ENCODE measurements around the gene RUNX3. TPM values are rescaled to one million over a fixed set of nuclear protein-coding genes. Genes with fewer than 3 reads are reported as not detected.
"Not testable (repeated sequence)": the region's sequence is repeated elsewhere in the genome, so short reads cannot be mapped to it uniquely, and the experiment has no call there.

RUNX3 gene
- 0.43 TPM for polyA plus RNA-seq (ENCODE audit: insufficient read length)

- DNase-seq (ENCODE audit: low read depth) = no peak
Measured at GRCh38 chr1:24930260-24931145, at the start of gene RUNX3. Gene RUNX3, minus strand, starts transcription at chr1:24930276. Its CDS starts 408 bp downstream, at chr1:24929868.

- not testable (repeated sequence) for DNase-seq (ENCODE audit: low read depth)
Measured at GRCh38 chr1:24979232-24979631, 49.2 kb upstream of the RUNX3 start.

GRCh38 chr1:24978383-24979032 lies 48.4 kb upstream of the RUNX3 start:
- no peak for DNase-seq (ENCODE audit: low read depth)

GRCh38 chr1:24975391-24975790 lies 45.3 kb upstream of the RUNX3 start:
- no peak for DNase-seq (ENCODE audit: low read depth)

- no peak for DNase-seq (ENCODE audit: low read depth)
Measured at GRCh38 chr1:24973315-24973714, 43.2 kb upstream of the RUNX3 start.

GRCh38 chr1:24972915-24973242 lies 42.8 kb upstream of the RUNX3 start:
- no peak for DNase-seq (ENCODE audit: low read depth)

- no peak for DNase-seq (ENCODE audit: low read depth)
Measured at GRCh38 chr1:24972221-24972914, 42.3 kb upstream of the RUNX3 start.

GRCh38 chr1:24970926-24971875 lies 41.1 kb upstream of the RUNX3 start:
- DNase-seq (ENCODE audit: low read depth) = no peak

GRCh38 chr1:24970399-24970753 lies 40.3 kb upstream of the RUNX3 start:
- DNase-seq (ENCODE audit: low read depth) = no peak

- no peak for DNase-seq (ENCODE audit: low read depth)
Measured at GRCh38 chr1:24969596-24970398, 39.7 kb upstream of the RUNX3 start.

GRCh38 chr1:24968941-24969585 lies 39.0 kb upstream of the RUNX3 start:
- no peak for DNase-seq (ENCODE audit: low read depth)

GRCh38 chr1:24967962-24968361 lies 37.9 kb upstream of the RUNX3 start:
- no peak for DNase-seq (ENCODE audit: low read depth)

- DNase-seq (ENCODE audit: low read depth) = no peak
Measured at GRCh38 chr1:24967555-24967954, 37.5 kb upstream of the RUNX3 start.

GRCh38 chr1:24966724-24967346 lies 36.8 kb upstream of the RUNX3 start:
- DNase-seq (ENCODE audit: low read depth) = no peak

GRCh38 chr1:24966121-24966723 lies 36.1 kb upstream of the RUNX3 start:
- no peak for DNase-seq (ENCODE audit: low read depth)

- DNase-seq (ENCODE audit: low read depth) = no peak
Measured at GRCh38 chr1:24965571-24965930, 35.5 kb upstream of the RUNX3 start.

GRCh38 chr1:24964811-24965570 lies 34.9 kb upstream of the RUNX3 start:
- DNase-seq (ENCODE audit: low read depth) = no peak

GRCh38 chr1:24963943-24964693 lies 34.0 kb upstream of the RUNX3 start:
- DNase-seq (ENCODE audit: low read depth) = no peak

All from forelimb muscle (tissue), 1 donor.